GM21447 (cell line): Measurements from ENCODE around the gene FRMD5.
"Not testable (repeated sequence)": the region's sequence is repeated elsewhere in the genome, so short reads cannot be mapped to it uniquely, and the experiment has no call there.

Experiments used
- ATAC-seq: cut with Tn5 transposase; IDR thresholded peaks from one replicate; pipeline ENCODE4 v1.9.1; 2021; ENCODE audit not compliant: unreplicated experiment

Gene FRMD5

GRCh38 chr15:44034933-44035624, 160.0 kb downstream of the FRMD5 start:
- no peak for ATAC-seq

GRCh38 chr15:44034334-44034733, 160.7 kb downstream of the FRMD5 start:
- no peak for ATAC-seq

DNA sequence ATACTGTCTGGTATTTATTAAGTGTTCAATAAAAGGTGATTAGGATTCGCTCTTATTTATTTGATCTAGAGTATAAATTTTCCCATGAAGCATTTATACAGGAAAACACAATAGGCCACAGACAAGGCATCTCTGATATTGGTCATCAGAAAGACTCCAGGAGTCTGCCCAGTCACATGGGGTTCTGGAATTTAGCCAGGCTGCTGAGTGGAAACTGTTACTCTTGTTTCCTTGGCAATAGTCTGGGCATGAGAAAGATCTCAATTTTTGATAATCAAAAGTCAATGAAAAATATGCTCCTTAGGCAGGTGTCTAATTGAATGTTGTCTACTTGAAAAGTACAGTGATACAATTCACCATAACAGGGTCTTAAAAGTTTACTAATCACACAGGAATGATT, 161.2 kb downstream of the FRMD5 start:
- ATAC-seq, result no peak

DNA sequence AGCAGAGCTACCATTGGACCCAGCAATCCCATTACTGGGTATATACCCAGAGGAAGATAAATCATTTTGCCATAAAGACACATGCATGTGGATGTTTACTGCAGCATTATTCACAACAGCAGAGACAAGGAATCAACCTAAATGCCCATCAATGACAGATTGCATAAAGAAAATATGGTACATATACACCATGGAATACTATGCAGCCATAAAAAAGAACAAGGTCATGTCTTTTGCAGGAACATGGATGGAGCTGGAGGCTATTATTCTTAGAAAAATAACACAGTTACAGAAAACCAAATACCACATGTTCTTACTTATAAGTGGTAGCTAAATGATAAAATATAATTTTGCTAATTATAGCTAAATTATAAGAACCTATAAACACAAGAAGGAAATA, 162.3 kb downstream of the FRMD5 start:
- ATAC-seq, result not testable (repeated sequence)

- no peak for ATAC-seq
Observed at GRCh38 chr15:44029940-44030568, 165.0 kb downstream of the FRMD5 start.

DNA sequence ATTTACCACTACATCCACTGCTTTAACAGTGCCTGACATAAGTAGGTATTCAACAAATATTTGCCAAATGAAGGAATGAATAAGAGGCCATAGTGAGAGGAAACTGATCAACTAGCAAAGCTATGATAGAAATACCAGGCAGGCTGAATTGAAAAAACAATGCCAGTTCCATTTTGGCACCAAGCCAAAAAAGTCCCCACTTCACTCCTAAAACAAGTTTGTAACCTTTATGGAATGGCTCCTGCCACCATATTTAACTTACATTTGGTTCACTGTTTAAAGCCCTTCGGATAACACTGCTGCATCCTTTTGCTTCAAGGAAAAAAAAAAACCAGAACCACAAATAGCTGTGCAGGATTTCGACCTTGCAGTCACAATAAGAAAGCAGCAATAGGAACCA, 166.1 kb downstream of the FRMD5 start:
- no peak for ATAC-seq

GRCh38 chr15:44028349-44028748, 166.7 kb downstream of the FRMD5 start:
- ATAC-seq, result no peak

GRCh38 chr15:44024155-44024554, 170.9 kb downstream of the FRMD5 start:
- ATAC-seq, result no peak

GRCh38 chr15:44023176-44023575, 171.9 kb downstream of the FRMD5 start:
- no peak for ATAC-seq

- no peak for ATAC-seq
Observed at GRCh38 chr15:44018151-44018550, 176.9 kb downstream of the FRMD5 start.

DNA sequence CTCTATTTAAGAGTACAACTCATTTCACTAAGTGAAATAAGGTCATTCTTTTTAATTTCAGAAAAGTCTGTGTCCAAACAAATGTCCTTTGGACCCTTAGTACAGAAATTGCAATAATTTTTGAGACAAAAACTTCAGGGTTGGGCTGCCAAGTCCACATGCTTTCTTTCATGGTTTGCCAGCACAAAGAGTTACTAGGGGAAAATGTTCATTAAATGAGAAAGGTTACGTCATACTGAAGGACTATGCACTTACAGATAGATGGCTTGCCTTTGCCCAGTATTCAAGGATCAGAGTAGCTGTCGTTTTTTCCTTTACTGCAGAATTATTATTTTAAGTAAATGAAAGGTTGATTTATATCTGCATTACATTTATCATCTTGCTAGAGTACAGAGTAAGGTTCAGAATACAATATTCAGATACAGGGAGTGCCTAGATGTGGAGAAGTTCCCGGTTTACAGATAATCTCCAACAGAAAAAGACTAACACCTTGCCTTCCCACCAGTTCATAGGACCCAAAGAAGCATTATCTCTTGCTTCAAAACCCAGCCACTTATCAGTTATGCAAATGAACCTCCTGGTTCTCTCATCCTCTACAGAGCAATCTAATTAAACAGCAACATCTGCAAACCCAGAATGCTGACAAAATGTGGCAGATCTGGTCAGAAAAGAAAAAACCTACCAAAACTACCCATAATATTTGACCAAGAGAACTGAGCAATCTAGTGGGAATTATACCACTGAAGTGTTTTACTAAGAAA, 179.3 kb downstream of the FRMD5 start:
- no peak for ATAC-seq

- ATAC-seq, result no peak
Observed at GRCh38 chr15:44011238-44011854, 183.7 kb downstream of the FRMD5 start.

GRCh38 chr15:44010089-44010488, 185.0 kb downstream of the FRMD5 start:
- ATAC-seq, result no peak

DNA sequence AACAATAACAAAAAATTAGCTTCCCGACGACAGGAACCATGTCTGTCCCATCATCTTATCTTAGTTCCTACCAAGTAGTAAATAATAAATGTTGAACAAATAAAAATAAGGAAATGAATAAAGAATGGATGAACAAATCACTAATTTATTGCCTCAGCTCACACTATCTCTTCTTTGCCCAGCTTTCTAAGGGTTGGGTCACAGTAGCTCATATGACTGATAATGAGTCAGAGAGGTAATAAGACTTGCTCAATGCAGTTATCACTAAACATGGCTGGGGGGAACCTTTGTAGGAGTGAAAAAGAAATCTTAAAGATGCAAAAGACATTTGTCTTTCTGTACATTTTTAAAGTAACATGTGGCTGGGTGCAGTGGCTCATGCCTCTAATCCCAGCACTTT, 186.0 kb downstream of the FRMD5 start:
- ATAC-seq, result no peak

GRCh38 chr15:44000248-44000647, 194.8 kb downstream of the FRMD5 start:
- ATAC-seq, result not testable (repeated sequence)

DNA sequence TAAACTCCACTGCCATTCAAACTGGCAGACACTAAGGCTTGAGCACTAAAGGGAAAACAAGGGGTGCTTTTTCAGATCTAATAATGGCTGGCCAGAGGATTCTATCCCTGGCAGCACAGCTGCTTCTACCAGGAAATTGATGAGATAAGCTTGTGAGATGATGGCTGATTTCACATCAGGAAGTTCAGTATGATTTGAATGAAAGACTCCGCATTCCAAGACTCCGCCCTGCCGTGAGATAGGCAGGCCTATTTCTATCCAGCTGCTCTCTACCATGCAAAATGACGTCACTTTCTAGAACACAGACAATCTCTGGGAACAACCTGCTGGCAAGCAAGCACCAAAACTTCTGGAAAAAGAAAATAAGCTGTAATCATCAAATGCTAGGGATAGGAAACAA, 196.5 kb downstream of the FRMD5 start:
- no peak for ATAC-seq

- ATAC-seq, result no peak
Observed at GRCh38 chr15:43991206-43991605, 203.9 kb downstream of the FRMD5 start.

GRCh38 chr15:43989938-43990337, 205.1 kb downstream of the FRMD5 start:
- ATAC-seq, result no peak

GRCh38 chr15:43988900-43989299, 206.2 kb downstream of the FRMD5 start:
- no peak for ATAC-seq

DNA sequence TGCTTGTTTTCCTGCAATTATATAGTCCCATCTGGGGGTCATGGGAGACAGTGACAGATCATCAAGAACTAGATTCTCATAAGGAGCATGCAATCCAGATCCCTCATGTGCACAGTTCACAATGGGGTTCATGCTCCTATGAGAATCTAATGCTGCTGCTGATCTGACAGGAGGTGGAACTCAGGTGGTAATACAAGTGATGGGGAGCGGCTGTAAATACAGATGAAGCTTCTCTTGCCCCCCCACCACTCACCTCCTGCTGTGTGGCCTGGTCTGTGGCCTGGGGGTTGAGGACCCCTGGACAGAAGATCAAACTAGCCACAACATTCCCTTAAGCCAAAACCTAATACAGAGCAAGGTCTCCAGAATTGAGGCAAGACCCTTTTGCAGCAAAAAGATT, 207.1 kb downstream of the FRMD5 start:
- no peak for ATAC-seq

- ATAC-seq, result no peak
Observed at GRCh38 chr15:43985976-43986680, 208.9 kb downstream of the FRMD5 start.
